ENCODE results near the gene LRIG1.

- TF ChIP-seq EZH2 (IDR thresholded peaks at IDR 0.05; ENCODE audit: borderline replicate concordance) (no peak), CTCF (IDR thresholded peaks at IDR 0.05; ENCODE audit: poor library complexity) (no peak)
Observed at GRCh38 chr3:66525771-66526170, 24.9 kb upstream of the LRIG1 start.
